GM12892 (cell line): ENCODE results near the gene FAM89B.

ENCODE experiments used
- POLR2A ChIP-seq: IDR thresholded peaks from 2 replicates; pipeline ENCODE4 v1.6.1; 2011; ENCODE audit warnings: low read depth, low read length, control low read depth
- POLR2AphosphoS5 ChIP-seq: IDR thresholded peaks from 2 replicates; pipeline ENCODE4 v1.6.1; 2011; ENCODE audit warnings: low read depth, low read length, control low read depth
- TAF1 ChIP-seq: IDR thresholded peaks from 2 replicates; pipeline ENCODE4 v1.6.1; 2011; ENCODE audit warnings: low read depth, mild to moderate bottlenecking, control low read depth, low read length, borderline replicate concordance

- no peak for TF ChIP-seq POLR2AphosphoS5
- peak; percentile 2; the same call in 1 of the 2 replicates for TF ChIP-seq POLR2A
- TF ChIP-seq TAF1 = no peak
These were observed 33.2 kb upstream of the FAM89B start for GRCh38 chr11:65538915-65539743.
